NCI-H446 treated with DMSO at 0.1 percent for 48 hours (cell line): ENCODE measurements around the gene EMILIN2.

Experiments
- DNase-seq: peaks from one replicate; lab custom pipeline; 2025; lab: John Stamatoyannopoulos, UW

Gene EMILIN2

GRCh38 chr18:2956056-2956455 is 109.2 kb downstream of the EMILIN2 start:
- no peak for DNase-seq

GRCh38 chr18:2958819-2959298 is 112.1 kb downstream of the EMILIN2 start:
- no peak for DNase-seq

- DNase-seq: no peak
Measured at GRCh38 chr18:2959341-2959740, 112.5 kb downstream of the EMILIN2 start.

- no peak for DNase-seq
Measured at GRCh38 chr18:2960983-2961696, 114.3 kb downstream of the EMILIN2 start.

- no peak for DNase-seq
Measured at GRCh38 chr18:2961821-2962220, 115.0 kb downstream of the EMILIN2 start.

- DNase-seq: no peak
Measured at GRCh38 chr18:2963048-2963447, 116.2 kb downstream of the EMILIN2 start.

GRCh38 chr18:2964361-2965010 is 117.7 kb downstream of the EMILIN2 start:
- no peak for DNase-seq
